HG02623 (cell line): ENCODE results near the gene SIL1.
"Not testable (repeated sequence)": the region's sequence is repeated elsewhere in the genome, so short reads cannot be mapped to it uniquely, and the experiment has no call there.

Source experiments
- ATAC-seq: cut with Tn5 transposase; IDR thresholded peaks from one replicate; pipeline ENCODE4 v1.9.1; 2021; ENCODE audit warnings: moderate library complexity; ENCODE audit not compliant: unreplicated experiment

The SIL1 gene

GRCh38 chr5:138930371-138931097, 267.6 kb downstream of the SIL1 start:
- ATAC-seq, result no peak

- no peak for ATAC-seq
Observed at GRCh38 chr5:138929571-138929955, 268.6 kb downstream of the SIL1 start.

GRCh38 chr5:138927979-138928378, 270.2 kb downstream of the SIL1 start:
- no peak for ATAC-seq

- no peak for ATAC-seq
Observed at GRCh38 chr5:138927544-138927943, 270.6 kb downstream of the SIL1 start.

DNA sequence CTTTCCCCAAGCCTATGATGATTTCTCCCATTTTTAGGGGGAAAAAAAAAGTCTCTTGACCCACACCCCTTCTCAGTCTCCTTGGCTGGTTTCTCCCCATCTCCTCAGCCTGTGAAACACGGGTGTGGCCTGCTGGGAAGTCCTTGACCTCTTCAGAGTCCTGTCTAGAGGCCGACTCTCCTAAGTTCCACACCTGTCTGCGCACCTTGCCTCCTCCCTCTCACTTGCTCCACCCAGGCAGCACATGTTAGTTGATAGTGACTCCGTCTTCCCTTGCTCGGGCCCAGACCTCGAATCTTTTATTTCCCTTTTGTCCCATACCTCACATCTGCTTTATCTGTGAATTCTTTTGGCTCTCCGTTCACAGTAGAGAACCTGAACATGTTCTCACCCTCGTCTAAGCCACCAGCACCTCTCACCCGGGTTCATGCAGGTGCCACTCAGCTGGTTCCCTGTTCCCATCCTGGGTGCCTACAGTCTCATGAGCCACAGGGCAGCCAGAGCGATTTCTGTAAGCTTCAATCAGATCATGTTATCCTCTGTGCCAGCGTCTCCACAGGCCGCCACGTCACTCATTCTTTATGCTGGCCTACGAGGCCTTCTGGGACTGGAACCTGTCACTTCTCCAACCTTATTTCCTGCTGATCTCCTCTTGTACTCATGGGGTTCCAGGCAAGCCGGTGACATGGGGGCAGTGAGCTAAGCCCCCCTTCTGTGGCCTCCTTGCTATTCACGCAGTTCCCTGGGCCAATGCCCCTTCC, 271.3 kb downstream of the SIL1 start:
- no peak for ATAC-seq

DNA sequence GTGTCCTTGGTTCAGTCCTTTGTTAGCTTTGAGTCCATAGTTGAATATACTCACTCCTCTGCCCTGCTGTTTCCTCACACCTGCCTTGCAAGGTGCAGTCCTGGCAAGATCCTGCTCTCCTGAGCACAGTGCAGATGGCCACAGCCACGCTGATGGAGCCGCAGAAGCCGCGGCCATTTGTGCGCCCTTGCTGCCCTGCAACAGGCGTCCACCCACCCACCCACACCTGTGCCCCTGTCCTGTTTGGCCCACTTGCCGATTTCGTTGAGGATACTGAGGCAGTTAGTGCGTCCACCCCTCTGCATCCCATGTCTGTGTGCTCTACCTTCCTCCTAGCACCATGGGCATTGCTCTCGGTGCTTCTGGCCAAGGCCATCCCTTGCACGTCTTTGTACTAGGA, 271.9 kb downstream of the SIL1 start:
- ATAC-seq, result no peak

DNA sequence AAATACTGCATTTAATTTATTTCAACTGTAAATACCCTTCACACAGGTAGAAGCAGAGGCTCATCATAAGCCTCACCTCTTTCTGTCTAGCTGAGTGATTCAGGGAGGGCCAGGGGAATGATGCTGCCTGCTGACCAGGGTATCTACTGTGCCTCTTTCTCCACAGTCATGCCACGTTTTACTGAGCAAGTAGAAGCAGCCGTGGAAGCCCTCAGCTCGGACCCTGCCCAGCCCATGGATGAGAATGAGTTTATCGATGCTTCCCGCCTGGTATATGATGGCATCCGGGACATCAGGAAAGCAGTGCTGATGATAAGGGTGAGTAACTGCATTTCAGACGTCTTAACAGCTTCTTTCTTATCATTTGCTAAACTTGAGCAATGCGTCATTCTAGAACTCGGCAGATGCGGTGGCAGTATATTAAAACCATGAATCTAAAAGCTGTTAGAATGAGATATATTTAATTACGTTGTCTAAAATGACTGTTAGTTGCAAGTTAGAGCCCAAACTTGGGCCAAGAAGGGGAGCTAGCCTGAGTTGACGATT, 273.0 kb downstream of the SIL1 start:
- ATAC-seq, result no peak

DNA sequence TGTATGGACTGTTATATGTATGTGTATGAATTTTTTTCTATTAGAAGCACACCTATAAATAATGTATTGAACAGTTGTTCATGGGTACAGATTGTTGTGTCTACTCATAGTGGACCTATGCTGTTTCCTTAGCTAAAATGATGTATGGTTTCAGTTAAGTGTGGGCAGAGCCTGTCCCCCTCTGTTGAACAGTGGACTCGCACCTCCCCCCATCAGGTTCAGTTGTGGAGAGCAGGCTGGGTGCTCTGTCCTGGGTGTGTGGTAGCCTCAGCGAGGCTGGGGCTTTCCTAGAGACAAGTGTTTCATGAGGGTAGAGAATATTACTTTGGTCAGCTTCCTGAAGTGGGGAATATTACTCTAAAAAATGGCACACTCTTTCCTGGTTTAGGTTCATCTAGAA, 275.7 kb downstream of the SIL1 start:
- ATAC-seq, result no peak

- not testable (repeated sequence) for ATAC-seq
Observed at GRCh38 chr5:138921362-138921761, 276.8 kb downstream of the SIL1 start.

DNA sequence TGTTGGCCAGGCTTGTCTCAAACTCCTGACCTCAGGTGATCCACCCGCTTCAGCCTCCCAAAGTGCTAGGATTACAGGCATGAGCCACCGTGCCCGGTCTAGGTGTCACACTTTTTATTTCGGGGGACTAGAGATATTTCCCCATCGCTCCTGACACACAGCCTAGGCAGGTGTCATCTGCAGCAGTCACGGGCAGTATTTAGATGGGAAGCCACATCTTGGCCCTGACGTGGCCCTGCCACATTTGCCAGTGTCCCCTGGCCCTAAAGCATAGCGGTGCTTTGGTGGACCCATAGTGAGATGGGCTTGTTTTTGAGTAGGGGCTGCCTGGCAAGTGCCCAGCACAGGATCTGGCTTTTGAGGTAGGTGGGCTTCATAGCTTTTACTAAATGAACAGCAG, 278.0 kb downstream of the SIL1 start:
- no peak for ATAC-seq

- no peak for ATAC-seq
Observed at GRCh38 chr5:138918686-138919085, 279.5 kb downstream of the SIL1 start.

- no peak for ATAC-seq
Observed at GRCh38 chr5:138914338-138914737, 283.8 kb downstream of the SIL1 start.

DNA sequence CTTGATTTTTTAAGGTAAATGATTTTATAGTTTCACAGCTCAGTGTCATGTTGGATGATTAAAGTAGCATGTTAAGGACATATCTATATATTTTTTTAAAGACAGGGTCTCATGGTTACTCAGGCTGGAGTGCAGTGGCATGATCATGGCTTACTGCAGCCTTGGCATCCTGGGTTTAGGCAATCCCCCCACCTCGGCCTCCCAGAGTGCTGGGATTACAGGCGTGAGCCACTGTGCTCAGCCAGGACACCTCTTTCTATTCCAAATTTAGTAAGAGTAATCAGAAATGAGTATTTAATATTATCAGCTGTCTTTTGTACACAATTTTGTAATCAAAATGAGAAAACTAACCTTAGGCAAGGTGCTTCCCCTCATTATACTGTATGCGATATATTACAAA, 284.4 kb downstream of the SIL1 start:
- ATAC-seq, result no peak

DNA sequence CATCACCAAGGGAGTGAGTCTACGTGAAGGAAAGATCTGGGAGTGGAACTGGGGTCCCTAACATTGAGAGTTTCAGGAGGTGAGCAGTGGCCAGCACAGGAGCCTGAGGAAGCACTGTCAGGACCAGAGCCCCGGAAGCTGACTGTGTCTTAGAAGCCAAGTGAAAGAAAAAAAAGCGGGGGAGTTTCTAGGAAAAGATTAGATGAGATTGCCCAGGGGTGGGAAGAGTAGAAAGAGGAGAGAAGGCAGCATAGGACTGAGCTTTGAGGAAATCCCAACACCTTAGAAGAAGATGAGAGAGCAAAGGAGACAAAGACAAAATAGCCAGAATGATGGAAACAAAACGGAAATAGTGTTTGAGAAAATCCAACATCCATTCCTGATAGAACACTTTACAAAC, 286.1 kb downstream of the SIL1 start:
- no peak for ATAC-seq

GRCh38 chr5:138911441-138911840, 286.7 kb downstream of the SIL1 start:
- ATAC-seq, result no peak

DNA sequence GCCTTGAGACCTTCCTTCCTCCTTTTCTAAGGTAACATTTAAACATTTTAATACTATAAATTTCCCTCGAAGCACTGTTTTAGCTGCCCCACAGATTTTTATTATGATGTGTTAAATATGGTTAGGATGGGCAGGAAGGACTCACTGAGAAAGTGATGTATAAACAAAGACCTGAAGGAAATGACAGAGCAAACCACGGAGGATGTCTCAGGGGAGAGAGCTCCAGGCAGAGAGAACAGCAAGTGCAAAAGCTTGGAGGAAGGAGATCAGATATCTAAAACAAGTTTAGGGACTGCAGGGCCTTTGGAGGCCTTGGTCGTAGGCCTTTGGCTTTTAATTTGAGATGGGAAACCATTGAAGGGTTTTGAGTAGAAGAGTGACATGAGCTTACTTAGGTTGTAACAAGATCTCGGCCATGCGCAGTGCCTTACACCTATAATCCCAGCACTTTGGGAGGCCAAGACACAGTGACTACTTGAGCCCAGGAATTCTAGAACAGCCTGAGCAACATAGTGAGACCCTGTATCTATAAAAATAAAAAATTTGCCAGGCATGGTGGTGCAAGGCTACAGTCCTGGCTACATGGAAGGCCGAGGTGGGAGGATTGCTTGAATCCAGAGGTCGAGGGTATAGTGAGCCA, 287.5 kb downstream of the SIL1 start:
- no peak for ATAC-seq

GRCh38 chr5:138909734-138910133, 288.4 kb downstream of the SIL1 start:
- ATAC-seq, result no peak

DNA sequence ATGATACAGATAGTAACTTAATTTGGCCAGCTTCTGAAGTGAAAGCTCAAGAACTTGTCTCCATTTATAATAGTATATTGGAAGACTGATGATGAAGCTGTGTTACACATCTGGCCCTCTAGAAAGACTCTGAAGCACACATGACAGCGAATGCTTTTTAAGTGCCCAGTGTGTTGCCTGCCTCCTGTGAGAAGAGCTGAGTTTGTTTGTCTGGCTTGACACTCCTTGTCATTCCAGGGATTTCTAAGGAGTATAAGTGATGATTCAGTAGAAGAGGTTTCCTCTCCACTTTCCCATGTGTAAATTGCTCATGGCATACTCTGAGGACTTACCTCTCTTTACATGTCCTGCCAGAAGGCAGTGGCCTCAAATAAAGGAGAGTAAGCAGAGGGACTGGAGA, 292.6 kb downstream of the SIL1 start:
- no peak for ATAC-seq

- ATAC-seq, result no peak
Observed at GRCh38 chr5:138903130-138903775, 294.9 kb downstream of the SIL1 start.

GRCh38 chr5:138901716-138902115, 296.5 kb downstream of the SIL1 start:
- ATAC-seq, result no peak

DNA sequence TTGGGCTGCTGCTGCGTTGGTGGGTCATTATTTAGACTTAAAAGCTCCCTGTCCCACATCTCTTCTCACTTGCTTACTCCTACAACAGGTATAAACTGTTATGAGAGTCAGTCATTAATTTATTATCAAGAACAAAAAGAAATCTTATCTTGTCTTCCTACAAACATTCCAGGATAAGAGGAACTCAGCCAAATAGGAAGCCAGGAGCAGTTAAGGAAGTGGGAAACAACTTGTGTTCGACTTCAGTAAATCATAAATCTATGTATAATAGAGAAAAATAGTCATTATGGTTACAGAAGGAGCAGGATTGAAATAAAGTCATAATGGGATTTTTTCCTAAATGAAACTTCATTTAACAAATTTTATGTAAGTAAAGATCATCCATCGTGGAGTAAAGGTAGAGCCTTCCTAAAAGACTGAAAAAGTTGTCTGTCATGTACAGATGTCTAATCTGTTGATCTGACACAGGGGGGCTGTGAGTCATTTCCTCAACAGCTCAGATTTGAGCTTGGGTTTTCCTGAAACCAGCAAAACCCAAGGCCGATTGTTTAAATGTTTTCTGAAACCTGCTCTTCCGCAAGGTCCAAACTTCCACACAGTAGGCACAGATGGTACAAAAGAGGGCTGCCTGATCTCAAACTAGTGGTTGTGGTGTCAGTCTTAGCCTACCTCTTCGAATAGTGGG, 297.7 kb downstream of the SIL1 start:
- no peak for ATAC-seq
